ENCODE results near the gene KCNB1. TPM values are rescaled to one million over a fixed set of nuclear protein-coding genes. Genes with fewer than 3 reads are reported as not detected.

Gene KCNB1
- total and polyA plus RNA-seq, 2 donors (not counting 1 experiment from before 2014, with no cell fraction given), result 0.12 TPM; not detected in 1

- Mint-ChIP-seq H3K9me3 (ENCODE audit: insufficient read depth) (no peaks in the 10 kb centered on the region), H3K4me1 (no peaks in the 10 kb centered on the region), H3K27ac (no peak overlapping the region), H3K4me3 (no peak overlapping the region), H3K27me3 (peaks cover 54% of the 10 kb centered on the region)
- no peaks in the 10 kb centered on the region for H4K20me1 ChIP-seq (ENCODE audit: control insufficient read depth, insufficient read depth, low read length, poor library complexity, severe bottlenecking)
- H2AFZ ChIP-seq (ENCODE audit: insufficient read depth, low read depth, low read length, poor library complexity, severe bottlenecking), result no peak overlapping the region
- H3K79me2 ChIP-seq (ENCODE audit: control insufficient read depth, insufficient read depth, low read length), result no peaks in the 10 kb centered on the region
- intact Hi-C loops (cut with micrococcal nuclease), result no loop called here
- POLR2A ChIA-PET, result no interaction called here
- H3K4me1 ChIP-seq (ENCODE audit: control insufficient read depth in 2 of 2, insufficient read depth in 2 of 2, low read length in 2 of 2), result no peaks in the 10 kb centered on the region
- DNase-seq (no peak), ATAC-seq (ENCODE audit: low read depth) (no peak)
- H3K9ac ChIP-seq (ENCODE audit: low read length), result no peak overlapping the region
- H3K4me3 ChIP-seq (ENCODE audit: control extremely low read depth in 1 of 5, extremely low read depth in 1 of 5, insufficient read depth in 1 of 5, low read depth in 2 of 5, low read length in 4 of 5), result no peak overlapping the region
- H3K27ac ChIP-seq (ENCODE audit: low read length in 2 of 2), result no peak overlapping the region
- H3K4me2 ChIP-seq (replicated peaks; ENCODE audit: low read depth, low read length, poor library complexity, severe bottlenecking), result no peak overlapping the region
- CTCF ChIA-PET, result no interaction called here
- H3K9me3 ChIP-seq (ENCODE audit: control extremely low read depth in 1 of 3, control insufficient read depth in 2 of 3, insufficient read depth in 1 of 3, low read length in 2 of 3), result peaks cover 0 to 4% (median 0%) of the 10 kb centered on the region in 3 donors
- TF ChIP-seq EZH2 (IDR thresholded peaks at IDR 0.05; ENCODE audit: borderline replicate concordance, insufficient read depth, low read depth, low read length, poor library complexity, severe bottlenecking), result no peak
- TF ChIP-seq CTCF (IDR thresholded peaks at IDR 0.05), result no peak
- no peaks in the 10 kb centered on the region for H3K36me3 ChIP-seq (replicated peaks in 1 of 2; ENCODE audit: control extremely low read depth in 1 of 2, control insufficient read depth in 1 of 2, extremely low read depth in 1 of 2, insufficient read depth in 2 of 2, low read length in 1 of 2)
- H3K27me3 ChIP-seq (replicated peaks in 1 of 4; ENCODE audit: control extremely low read depth in 1 of 4, control insufficient read depth in 3 of 4, insufficient read depth in 4 of 4, low read length in 3 of 4), result peaks cover 0 to 22% (median 2%) of the 10 kb centered on the region in 4 experiments
- WGBS (ENCODE audit: insufficient coverage), result 67% methylated on average over 3 of the region's 5 CpGs
These were observed 35.7 kb downstream of the KCNB1 start for GRCh38 chr20:49446808-49447207.

- no peak overlapping the region for H3K4me3 Mint-ChIP-seq
- H3K4me3 ChIP-seq (ENCODE audit: control extremely low read depth in 1 of 5, extremely low read depth in 1 of 5, insufficient read depth in 1 of 5, low read depth in 2 of 5, low read length in 4 of 5), result no peak overlapping the region
- no peaks in the 10 kb centered on the region for H3K4me1 Mint-ChIP-seq
- ChIA-PET POLR2A (no interaction called here), CTCF (no interaction called here)
- peaks cover 0 to 4% (median 0%) of the 10 kb centered on the region in 3 donors for H3K9me3 ChIP-seq (ENCODE audit: control extremely low read depth in 1 of 3, control insufficient read depth in 2 of 3, insufficient read depth in 1 of 3, low read length in 2 of 3)
- H3K9me3 Mint-ChIP-seq (ENCODE audit: insufficient read depth), result no peaks in the 10 kb centered on the region
- H2AFZ ChIP-seq (ENCODE audit: insufficient read depth, low read depth, low read length, poor library complexity, severe bottlenecking), result no peak overlapping the region
- H3K27me3 Mint-ChIP-seq, result peaks cover 54% of the 10 kb centered on the region
- H3K36me3 ChIP-seq (replicated peaks in 1 of 2; ENCODE audit: control extremely low read depth in 1 of 2, control insufficient read depth in 1 of 2, extremely low read depth in 1 of 2, insufficient read depth in 2 of 2, low read length in 1 of 2), result no peaks in the 10 kb centered on the region
- no peaks in the 10 kb centered on the region for H4K20me1 ChIP-seq (ENCODE audit: control insufficient read depth, insufficient read depth, low read length, poor library complexity, severe bottlenecking)
- TF ChIP-seq CTCF (IDR thresholded peaks at IDR 0.05) (no peak), EZH2 (IDR thresholded peaks at IDR 0.05; ENCODE audit: borderline replicate concordance, insufficient read depth, low read depth, low read length, poor library complexity, severe bottlenecking) (no peak)
- H3K27me3 ChIP-seq (replicated peaks in 1 of 4; ENCODE audit: control extremely low read depth in 1 of 4, control insufficient read depth in 3 of 4, insufficient read depth in 4 of 4, low read length in 3 of 4), result peaks cover 0 to 20% (median 2%) of the 10 kb centered on the region in 4 experiments
- no peak overlapping the region for H3K27ac ChIP-seq (ENCODE audit: low read length in 2 of 2)
- DNase-seq (no peak), ATAC-seq (ENCODE audit: low read depth) (no peak)
- 75% methylated on average over 3 of the region's 3 CpGs for WGBS (ENCODE audit: insufficient coverage)
- H3K27ac Mint-ChIP-seq, result no peak overlapping the region
- intact Hi-C loops (cut with micrococcal nuclease), result no loop called here
- H3K9ac ChIP-seq (ENCODE audit: low read length), result no peak overlapping the region
- H3K4me2 ChIP-seq (replicated peaks; ENCODE audit: low read depth, low read length, poor library complexity, severe bottlenecking), result no peak overlapping the region
- no peaks in the 10 kb centered on the region for H3K4me1 ChIP-seq (ENCODE audit: control insufficient read depth in 2 of 2, insufficient read depth in 2 of 2, low read length in 2 of 2)
- no peaks in the 10 kb centered on the region for H3K79me2 ChIP-seq (ENCODE audit: control insufficient read depth, insufficient read depth, low read length)
These were observed 36.4 kb downstream of the KCNB1 start for GRCh38 chr20:49446080-49446479.

All from B cell (primary cell).